ENCODE results near the gene CNN2. TPM values are rescaled to one million over a fixed set of nuclear protein-coding genes. Genes with fewer than 3 reads are reported as not detected.

CNN2 gene
- total RNA-seq, 1 donor from 2014 or later = 164 TPM

DNA sequence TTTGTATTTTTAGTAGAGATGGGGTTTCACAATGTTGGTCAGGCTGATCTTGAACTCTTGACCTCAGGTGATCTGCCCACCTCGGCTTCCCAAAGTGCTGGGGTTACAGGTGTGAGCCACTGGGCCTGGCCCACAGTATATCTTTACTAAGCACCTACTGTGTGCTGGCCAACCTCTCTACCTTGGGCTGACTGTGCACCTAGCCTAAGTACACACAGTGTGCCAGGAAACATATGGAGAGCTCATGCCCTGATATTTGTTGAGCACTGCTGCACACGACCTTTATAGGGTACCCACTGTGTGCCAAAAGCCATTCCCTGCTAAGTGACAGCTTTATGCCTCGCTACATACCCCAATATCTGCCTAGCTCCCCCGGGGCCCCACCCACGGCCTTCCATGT lies 34.3 kb downstream of the CNN2 start:
- no peak overlapping the region for H3K4me3 ChIP-seq (ENCODE audit: low read depth, low read length)
- TF ChIP-seq CTCF (conservative IDR thresholded peaks at IDR 0.05; ENCODE audit: low read depth, low read length) = no peak
- no peak for DNase-seq (ENCODE audit: low read depth)

DNA sequence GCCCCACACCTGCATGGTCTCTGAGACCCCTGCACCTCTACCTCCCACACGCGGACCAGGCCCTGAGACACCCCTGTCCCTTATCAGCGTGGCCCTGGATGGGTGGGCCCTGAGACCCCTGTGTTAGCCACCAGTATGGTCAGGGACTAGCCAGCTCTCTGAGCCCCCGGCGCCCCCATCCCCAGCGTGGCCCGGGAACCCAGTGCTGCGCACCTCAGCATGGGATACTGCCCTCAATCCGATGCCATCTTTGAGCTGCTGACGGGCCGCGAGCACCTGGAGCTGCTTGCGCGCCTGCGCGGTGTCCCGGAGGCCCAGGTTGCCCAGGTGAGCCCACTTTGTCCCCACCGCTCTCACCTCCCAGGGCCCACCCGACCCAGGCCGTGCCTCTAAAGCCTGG lies 35.6 kb downstream of the CNN2 start:
- H3K4me3 ChIP-seq (ENCODE audit: low read depth, low read length) = no peak overlapping the region
- DNase-seq (ENCODE audit: low read depth) = no peak
- no peak for TF ChIP-seq CTCF (conservative IDR thresholded peaks at IDR 0.05; ENCODE audit: low read depth, low read length)

DNA sequence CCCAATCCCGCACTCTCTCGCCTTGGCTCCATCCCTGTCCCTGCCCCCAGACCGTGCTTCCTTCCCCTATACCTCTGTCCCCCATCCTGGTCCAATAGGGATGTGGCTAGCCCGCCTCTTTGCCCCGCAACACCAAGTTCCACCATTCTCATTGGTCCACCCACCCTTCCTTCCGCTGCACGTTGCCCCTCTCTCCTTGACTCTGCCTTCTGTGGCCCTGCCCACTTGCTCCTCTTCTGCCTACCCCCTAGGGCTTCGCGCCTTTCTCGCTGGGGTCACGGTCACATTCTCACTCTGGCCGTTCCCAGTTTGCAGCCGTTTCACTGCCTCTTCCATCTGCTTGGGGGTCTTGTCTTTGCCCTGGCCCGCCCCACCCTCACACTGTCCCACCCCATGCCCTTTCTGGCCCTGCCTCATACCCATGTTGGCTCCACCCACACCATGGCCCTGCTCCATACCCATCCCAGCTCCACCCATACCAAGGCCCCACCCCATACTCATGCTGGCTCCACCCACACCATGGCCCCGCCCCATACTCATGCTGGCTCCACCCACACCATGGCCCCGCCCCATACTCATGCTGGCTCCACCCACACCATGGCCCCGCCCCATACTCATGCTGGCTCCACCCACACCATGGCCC lies 36.1 kb downstream of the CNN2 start:
- H3K4me3 ChIP-seq (ENCODE audit: low read depth, low read length) = no peak overlapping the region
- no peak for DNase-seq (ENCODE audit: low read depth)
- no peak for TF ChIP-seq CTCF (conservative IDR thresholded peaks at IDR 0.05; ENCODE audit: low read depth, low read length)

DNA sequence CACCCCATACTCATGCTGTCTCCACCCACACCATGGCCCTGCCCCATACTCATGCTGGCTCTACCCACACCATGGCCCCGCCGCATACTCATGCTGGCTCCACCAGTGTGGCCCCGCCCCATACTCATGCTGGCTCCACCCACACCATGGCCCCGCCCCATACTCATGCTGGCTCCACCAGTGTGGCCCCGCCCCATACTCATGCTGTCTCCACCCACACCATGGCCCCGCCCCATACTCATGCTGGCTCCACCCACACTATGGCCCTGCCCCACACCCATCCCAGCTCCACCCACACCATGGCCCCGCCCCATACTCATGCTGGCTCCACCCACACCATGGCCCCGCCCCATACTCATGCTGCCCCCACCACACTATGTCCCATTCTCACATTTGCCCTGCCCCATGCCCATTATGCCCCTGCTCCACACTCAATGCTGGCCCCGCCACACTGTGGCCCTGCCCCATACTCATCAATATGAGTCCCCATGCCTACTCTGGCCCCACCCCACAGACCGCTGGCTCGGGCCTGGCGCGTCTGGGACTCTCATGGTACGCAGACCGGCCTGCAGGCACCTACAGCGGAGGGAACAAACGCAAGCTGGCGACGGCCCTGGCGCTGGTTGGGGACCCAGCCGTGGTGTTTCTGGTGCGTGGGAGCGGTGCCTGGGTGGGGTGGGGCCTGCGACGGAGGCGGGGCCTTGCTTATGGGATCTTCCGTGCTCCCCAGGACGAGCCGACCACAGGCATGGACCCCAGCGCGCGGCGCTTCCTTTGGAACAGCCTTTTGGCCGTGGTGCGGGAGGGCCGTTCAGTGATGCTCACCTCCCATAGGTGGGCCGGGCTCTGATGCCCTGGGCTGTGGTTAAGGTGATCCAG lies 36.9 kb downstream of the CNN2 start:
- no peak overlapping the region for H3K4me3 ChIP-seq (ENCODE audit: low read depth, low read length)
- TF ChIP-seq CTCF (conservative IDR thresholded peaks at IDR 0.05; ENCODE audit: low read depth, low read length) = no peak
- no peak for DNase-seq (ENCODE audit: low read depth)

DNA sequence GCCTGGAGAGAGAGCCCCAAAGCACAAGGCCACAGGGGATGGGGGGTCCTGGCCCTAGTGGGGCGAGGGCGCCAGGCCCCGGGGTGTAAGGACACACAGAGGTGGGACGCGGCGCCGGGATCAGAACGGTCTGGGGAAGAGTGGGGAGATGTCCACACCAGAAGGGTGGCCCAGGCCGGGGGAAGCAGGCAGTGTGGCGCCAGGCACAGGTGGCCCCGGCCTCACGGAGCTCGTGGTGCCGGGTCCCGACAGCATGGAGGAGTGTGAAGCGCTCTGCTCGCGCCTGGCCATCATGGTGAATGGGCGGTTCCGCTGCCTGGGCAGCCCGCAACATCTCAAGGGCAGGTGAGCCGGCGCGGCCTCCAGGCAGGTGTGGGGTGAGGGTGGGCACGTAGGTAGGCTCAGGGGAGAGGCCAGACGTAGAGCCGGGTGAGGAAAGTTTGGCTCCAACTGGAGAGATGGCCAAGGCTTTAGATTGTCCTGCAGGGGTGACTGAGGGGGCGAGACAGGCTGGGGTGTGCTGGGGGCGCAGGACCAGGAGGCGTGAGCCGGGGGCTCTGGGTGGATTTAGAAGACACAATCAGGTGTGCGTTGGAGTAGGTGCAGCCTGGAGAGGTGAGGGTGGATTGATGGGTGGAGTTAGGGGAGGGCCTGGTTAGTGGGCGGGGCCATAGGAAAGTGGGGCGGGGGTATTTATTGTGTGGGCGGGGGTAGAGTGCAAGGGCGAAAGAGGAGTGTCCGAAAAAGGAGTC lies 37.7 kb downstream of the CNN2 start:
- H3K4me3 ChIP-seq (ENCODE audit: low read depth, low read length) = no peak overlapping the region
- DNase-seq (ENCODE audit: low read depth) = no peak
- no peak for TF ChIP-seq CTCF (conservative IDR thresholded peaks at IDR 0.05; ENCODE audit: low read depth, low read length)

GRCh38 chr19:1064661-1065605 lies 38.5 kb downstream of the CNN2 start:
- no peak overlapping the region for H3K4me3 ChIP-seq (ENCODE audit: low read depth, low read length)
- peak; percentile 56 for TF ChIP-seq CTCF (conservative IDR thresholded peaks at IDR 0.05; ENCODE audit: low read depth, low read length)
- DNase-seq (ENCODE audit: low read depth) = no peak

Measured in epithelial cell of proximal tubule (primary cell).